Endothelial cell of umbilical vein (primary cell): ENCODE results near the gene KCNH2. TPM values are rescaled to one million over a fixed set of nuclear protein-coding genes. Genes with fewer than 3 reads are reported as not detected.

Source experiments
- BruUV-seq: library from RNA; stranded (reverse); fragments of 400-500 nt; replicated peaks from 2 replicates; lab custom pipeline; 2021; lab: Mats Ljungman, UMichigan
- CTCF ChIA-PET: fragments of 300-600, 350-600 bp; sonication (Branson Sonifier 250); formaldehyde crosslinking; loops from one replicate; lab custom pipeline; 2021; ENCODE audit warnings: antibody characterized with exemption, inconsistent platforms; lab: Charles Lee
- POLR2A ChIA-PET: fragments of 300-600, 350-600 bp; sonication (Branson Sonifier 250); formaldehyde crosslinking; loops from one replicate; lab custom pipeline; 2021; ENCODE audit warnings: antibody characterized with exemption, inconsistent platforms; lab: Charles Lee
- DNase-seq: peaks from one replicate; pipeline ENCODE4 v3.0.0-alpha.2; 2011; ENCODE audit warnings: low read depth, low spot score
- FAIRE-seq: peaks from 2 replicates; lab custom pipeline; 2011; peaks lifted over from hg19 to GRCh38; lab: Jason Lieb, UNC
- H2AFZ ChIP-seq: 2 replicates; pipeline ENCODE4 v1.6.0; 2012; ENCODE audit warnings: low read depth, low read length, control low read depth, inconsistent platforms
- H3K27ac ChIP-seq: 2 replicates; pipeline ENCODE4 v1.5.1; 2011; ENCODE audit warnings: low read depth, mild to moderate bottlenecking, control low read depth, low read length, moderate library complexity; ENCODE audit not compliant: insufficient read depth
- H3K27me3 ChIP-seq, 2 experiments: 2 replicates each; pipeline versions ENCODE4 v1.6.0 to v1.6.1; 2011; ENCODE audit warnings: low read length in 2 of 2, mixed read lengths in 1 of 2; ENCODE audit not compliant: control insufficient read depth in 2 of 2, insufficient read depth in 2 of 2
- H3K36me3 ChIP-seq, 2 experiments: 2 replicates in 1 of 2; 3 replicates in 1 of 2; pipeline ENCODE4 v1.5.1; 2011; ENCODE audit warnings: low read length in 2 of 2, mild to moderate bottlenecking in 1 of 2, moderate library complexity in 1 of 2; ENCODE audit not compliant: control insufficient read depth in 2 of 2, insufficient read depth in 2 of 2; ENCODE audit errors: extremely low read depth in 1 of 2
- H3K4me1 ChIP-seq: 3 replicates; pipeline ENCODE4 v1.5.1; 2011; ENCODE audit warnings: mild to moderate bottlenecking, low read length; ENCODE audit not compliant: control insufficient read depth, insufficient read depth; ENCODE audit errors: extremely low read depth
- H3K4me2 ChIP-seq: 2 replicates; pipeline ENCODE4 v1.6.1; 2011; ENCODE audit warnings: low read length, control low read depth, mixed read lengths; ENCODE audit not compliant: insufficient read depth
- H3K4me3 ChIP-seq, 3 experiments: fragments of 200-600 bp in 1 of 3; sonication (generic), shearing (Covaris generic) in 1 of 3; replicated peaks in 1 of 3; 2 replicates each; pipeline ENCODE4 v1.5.1; 2011 to 2016; ENCODE audit warnings: control low read depth in 3 of 3, low read length in 3 of 3, mild to moderate bottlenecking in 2 of 3, inconsistent platforms in 1 of 3, low read depth in 1 of 3, moderate library complexity in 1 of 3; ENCODE audit not compliant: insufficient read depth in 1 of 3
- H3K79me2 ChIP-seq: 2 replicates; pipeline ENCODE4 v1.6.0; 2012; ENCODE audit warnings: low read length, inconsistent platforms; ENCODE audit not compliant: control insufficient read depth, insufficient read depth
- H3K9ac ChIP-seq: replicated peaks from 2 replicates; pipeline ENCODE3; 2011; ENCODE audit warnings: low read length, control low read depth; ENCODE audit not compliant: insufficient read depth; ENCODE audit errors: extremely low read depth
- H3K9me1 ChIP-seq: replicated peaks from 3 replicates; pipeline ENCODE4 v1.6.0; 2011; ENCODE audit warnings: mild to moderate bottlenecking, low read length; ENCODE audit not compliant: control insufficient read depth, insufficient read depth; ENCODE audit errors: extremely low read depth
- H3K9me3 ChIP-seq: replicated peaks from 2 replicates; pipeline ENCODE4 v1.5.1; 2012; ENCODE audit warnings: low read length, inconsistent platforms; ENCODE audit not compliant: control insufficient read depth, insufficient read depth
- H4K20me1 ChIP-seq: replicated peaks from 2 replicates; pipeline ENCODE3; 2011; ENCODE audit warnings: mild to moderate bottlenecking, low read length; ENCODE audit not compliant: control insufficient read depth, insufficient read depth; ENCODE audit errors: extremely low read depth
- EZH2 ChIP-seq: IDR thresholded peaks from 2 replicates; pipeline ENCODE4 v1.6.1; 2012; ENCODE audit warnings: borderline replicate concordance, low read depth, mild to moderate bottlenecking, moderate library complexity, low read length, inconsistent platforms; ENCODE audit not compliant: severe bottlenecking
- dilution Hi-C: fragments of 300-500 bp; cut with MboI; formaldehyde crosslinking; loops from one replicate; pipeline ENCODE4 v1.15.0; 2019; ENCODE audit warnings: low sequenced_read_pairs; ENCODE audit not compliant: extremely low pct_ligation_motif_present
- intact Hi-C: fragments of 100-400 bp; cut with micrococcal nuclease; formaldehyde crosslinking; loops from one replicate; pipeline ENCODE4 v1.10.0; 2022
- polyA plus RNA-seq, 4 experiments: library from polyadenylated mRNA; depleted of rRNA in 3 of 4; stranded (reverse) in 3 of 4; unstranded in 1 of 4; fragments of >200 nt; gene quantifications; 2 replicates each; pipeline versions ENCODE4 v1.2.1 to v1.2.3, GENCODE V29; 2011 to 2012; ENCODE audit warnings: missing spikeins in 1 of 4
- total RNA-seq: library from RNA; stranded (reverse); gene quantifications from 2 replicates; pipeline ENCODE4 v1.2.3, GENCODE V29; 2021
- TF ChIP-seq, protein P1 (sequence below), 2 donors: IDR thresholded peaks; 1 replicate in 1 of 2; 2 replicates in 1 of 2; pipeline ENCODE4 v1.5.1; 2011; ENCODE audit warnings: low read length in 2 of 2, mild to moderate bottlenecking in 2 of 2, moderate library complexity in 2 of 2, control low read depth in 1 of 2, inconsistent platforms in 1 of 2, low read depth in 1 of 2; ENCODE audit not compliant: insufficient read depth in 1 of 2; ENCODE audit errors: extremely low read depth in 1 of 2

KCNH2 gene
- total and polyA plus RNA-seq, 2 donors (not counting 3 experiments of a cell fraction or from before 2014, with no cell fraction given): 0.03 to 0.09 TPM

DNA sequence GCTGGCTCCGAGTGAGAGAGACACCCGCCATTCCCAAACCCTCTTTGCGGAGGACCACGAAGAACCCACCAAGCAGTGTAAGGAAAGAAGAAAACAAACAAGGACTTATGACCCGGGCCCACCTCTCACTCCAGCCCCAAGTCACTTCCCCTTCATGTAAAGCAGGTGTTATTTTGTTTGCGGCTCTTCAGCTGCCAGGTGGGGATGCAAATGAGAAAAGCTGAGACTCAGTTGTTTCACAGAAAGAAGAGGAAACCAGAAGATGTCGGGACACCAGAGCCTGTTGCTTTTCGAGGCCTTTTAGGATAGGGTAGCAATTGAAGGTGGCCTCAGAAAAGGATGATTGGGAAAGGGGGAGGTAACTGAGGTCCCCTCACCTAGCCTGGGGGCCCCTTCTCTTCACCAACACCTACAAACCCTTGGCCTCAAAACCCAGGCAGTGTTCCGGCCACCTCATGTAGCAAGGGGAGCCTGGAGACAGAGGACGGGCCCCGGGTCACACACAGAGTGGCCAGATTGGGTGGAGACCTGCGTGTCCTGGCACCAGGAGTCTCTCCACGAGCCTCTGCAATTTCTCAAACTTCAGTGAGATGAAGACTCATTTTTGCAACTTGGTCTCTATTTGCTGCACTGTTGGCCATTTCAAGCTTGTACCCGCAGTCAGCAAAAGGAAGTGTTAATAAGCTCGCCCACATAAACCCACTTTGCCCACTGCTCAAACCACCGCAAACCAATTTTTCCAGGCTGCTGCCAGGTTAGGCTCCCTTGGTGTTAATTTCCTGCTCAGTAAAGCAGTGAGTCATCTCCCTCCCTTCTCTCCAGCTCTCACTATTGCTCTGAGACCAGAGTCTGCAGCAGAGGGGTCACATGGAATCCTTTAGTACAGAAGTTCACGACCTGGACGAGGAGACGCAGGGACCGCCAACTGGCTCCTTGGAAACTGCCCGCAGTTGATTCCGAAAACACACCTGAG, 80.3 kb downstream of the KCNH2 start:
- Histone ChIP-seq H3K79me2 (no peaks in the 10 kb centered on the region), H3K27ac (no peak overlapping the region), H3K9me1 (no peaks in the 10 kb centered on the region), H3K4me3 (no peak overlapping the region), H3K9ac (no peak overlapping the region), H3K4me1 (no peaks in the 10 kb centered on the region), H3K36me3 (no peaks in the 10 kb centered on the region), H3K27me3 (peaks cover 5 to 6% of the 10 kb centered on the region in 2 experiments), H3K4me2 (no peak overlapping the region), H3K9me3 (no peaks in the 10 kb centered on the region), H2AFZ (no peak overlapping the region), H4K20me1 (no peaks in the 10 kb centered on the region)
- FAIRE-seq (no peak), DNase-seq (no peak)
- peak; percentile 45 for TF ChIP-seq EZH2
- TF ChIP-seq, protein P1, sequence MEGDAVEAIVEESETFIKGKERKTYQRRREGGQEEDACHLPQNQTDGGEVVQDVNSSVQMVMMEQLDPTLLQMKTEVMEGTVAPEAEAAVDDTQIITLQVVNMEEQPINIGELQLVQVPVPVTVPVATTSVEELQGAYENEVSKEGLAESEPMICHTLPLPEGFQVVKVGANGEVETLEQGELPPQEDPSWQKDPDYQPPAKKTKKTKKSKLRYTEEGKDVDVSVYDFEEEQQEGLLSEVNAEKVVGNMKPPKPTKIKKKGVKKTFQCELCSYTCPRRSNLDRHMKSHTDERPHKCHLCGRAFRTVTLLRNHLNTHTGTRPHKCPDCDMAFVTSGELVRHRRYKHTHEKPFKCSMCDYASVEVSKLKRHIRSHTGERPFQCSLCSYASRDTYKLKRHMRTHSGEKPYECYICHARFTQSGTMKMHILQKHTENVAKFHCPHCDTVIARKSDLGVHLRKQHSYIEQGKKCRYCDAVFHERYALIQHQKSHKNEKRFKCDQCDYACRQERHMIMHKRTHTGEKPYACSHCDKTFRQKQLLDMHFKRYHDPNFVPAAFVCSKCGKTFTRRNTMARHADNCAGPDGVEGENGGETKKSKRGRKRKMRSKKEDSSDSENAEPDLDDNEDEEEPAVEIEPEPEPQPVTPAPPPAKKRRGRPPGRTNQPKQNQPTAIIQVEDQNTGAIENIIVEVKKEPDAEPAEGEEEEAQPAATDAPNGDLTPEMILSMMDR (IDR thresholded peaks at IDR 0.05; ENCODE audit: extremely low read depth in 1 of 2, insufficient read depth in 1 of 2, low read depth in 1 of 2, low read length in 2 of 2): no peak
- POLR2A ChIA-PET: no interaction called here
- intact Hi-C loops: loop anchor here (1.0 to 2.0 kb wide), 6 partner anchors 19 to 275 kb away; no protein-coding TSS in a partner anchor
- dilution Hi-C loops: no loop called here
- CTCF ChIA-PET: interaction anchor here (0.6 to 1.9 kb wide), 49 partner anchors 9 to 529 kb away, joined by 3 to 29 read pairs (median 4); partner anchors contain the start of genes CHPF2 and REPIN1
- no TSS peak for BruUV-seq
